ENCODE results near the gene LRMDA.

- TF ChIP-seq CTCF (IDR thresholded peaks at IDR 0.05) (no peak), POLR2A (IDR thresholded peaks at IDR 0.05) (no peak)
Observed at GRCh38 chr10:75951627-75952026, 520.2 kb downstream of the LRMDA start.
